Measurements from ENCODE around the gene ATXN1.

ATXN1 gene

DNA sequence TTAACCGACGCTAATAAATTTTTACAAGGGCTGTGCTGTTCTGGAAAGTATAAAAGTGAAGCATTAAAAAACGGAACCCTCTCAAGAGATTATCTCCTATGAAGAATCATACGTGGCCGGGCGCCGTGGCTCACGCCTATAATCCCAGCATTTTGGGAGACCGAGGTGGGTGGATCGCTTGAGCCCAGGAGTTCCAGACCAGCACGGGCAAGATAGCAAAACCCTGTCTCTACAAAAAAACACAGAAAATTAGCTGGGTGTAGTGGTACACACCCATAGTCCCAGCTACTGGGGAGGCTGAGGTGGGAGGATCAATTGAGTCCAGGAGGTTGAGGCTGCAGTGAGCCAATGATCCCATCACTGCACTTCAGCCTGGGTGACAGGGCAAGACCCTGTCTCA is 439.4 kb downstream of the ATXN1 start:
- DNase-seq = no peak

- DNase-seq = no peak
Observed at GRCh38 chr6:16321341-16321710, 439.9 kb downstream of the ATXN1 start.

DNA sequence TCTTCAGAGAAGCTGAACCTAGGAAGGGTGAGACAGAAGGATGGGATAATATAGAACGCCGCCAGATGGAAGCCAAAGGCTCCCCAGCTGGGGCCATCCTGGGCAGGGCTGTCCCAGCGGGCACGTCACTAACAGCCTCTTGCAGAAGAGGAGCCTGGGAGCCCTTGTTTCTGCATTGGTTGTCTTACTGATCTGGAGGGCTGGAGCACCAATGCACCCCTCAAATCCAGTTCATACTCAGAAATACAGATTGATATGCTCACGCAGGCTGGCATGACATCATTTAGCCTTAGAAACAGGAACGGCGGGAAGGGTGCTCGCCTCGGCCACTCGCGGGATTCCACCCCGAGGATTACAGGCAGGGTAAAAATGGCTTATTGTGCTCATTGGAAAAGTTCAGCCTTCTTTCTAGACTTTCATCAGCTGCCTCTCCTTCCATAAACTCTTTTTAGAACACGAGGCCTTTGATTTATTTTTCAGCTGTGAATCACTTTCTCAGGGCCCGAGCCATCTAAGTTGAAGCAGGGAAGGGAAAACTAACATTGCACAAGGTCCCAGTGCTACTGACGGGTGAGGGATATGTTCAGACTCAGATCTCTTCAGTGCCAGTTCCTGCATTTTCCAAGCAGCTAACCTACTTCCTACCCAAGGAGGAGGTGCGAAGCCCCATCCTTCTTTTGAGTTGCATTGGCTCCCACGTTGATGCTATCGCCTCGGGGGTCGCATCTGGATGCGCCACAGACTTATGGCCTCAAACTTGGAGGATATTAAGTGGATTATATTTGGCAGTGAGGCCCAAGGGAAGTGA is 440.5 kb downstream of the ATXN1 start:
- no peak for DNase-seq

DNA sequence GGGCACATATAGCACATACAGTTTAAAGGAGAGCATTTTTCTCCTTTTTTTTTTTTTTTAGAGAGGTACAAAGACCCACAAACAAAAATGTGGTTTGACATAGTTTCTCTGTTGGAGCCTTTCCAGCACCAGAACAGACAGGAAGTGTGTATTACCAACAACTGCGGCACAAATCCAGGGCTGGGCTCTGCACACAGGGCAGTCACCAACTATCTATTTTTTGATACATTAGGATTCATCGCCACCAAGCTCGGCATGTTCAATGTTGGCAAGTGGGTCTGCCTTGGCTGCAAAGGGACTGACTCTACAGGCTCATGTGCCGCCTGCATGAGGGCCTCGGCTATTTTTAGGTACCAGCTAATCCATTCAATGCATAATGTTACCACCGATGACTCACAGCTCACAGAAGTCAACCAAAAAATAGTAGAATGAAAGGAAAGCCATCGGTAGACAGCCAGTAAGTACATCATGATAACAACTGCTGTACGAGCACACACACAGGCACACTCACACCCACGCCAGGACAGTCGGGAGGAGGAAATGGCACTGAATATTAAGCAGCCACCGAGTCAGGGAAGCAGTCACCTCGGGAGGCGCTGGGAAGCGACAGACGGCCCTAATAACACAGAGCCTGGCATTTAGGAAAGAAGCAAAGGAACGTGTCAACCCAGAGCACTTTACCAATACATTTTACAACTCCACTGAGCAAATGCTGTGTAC is 441.3 kb downstream of the ATXN1 start:
- DNase-seq = peak; percentile 67

DNA sequence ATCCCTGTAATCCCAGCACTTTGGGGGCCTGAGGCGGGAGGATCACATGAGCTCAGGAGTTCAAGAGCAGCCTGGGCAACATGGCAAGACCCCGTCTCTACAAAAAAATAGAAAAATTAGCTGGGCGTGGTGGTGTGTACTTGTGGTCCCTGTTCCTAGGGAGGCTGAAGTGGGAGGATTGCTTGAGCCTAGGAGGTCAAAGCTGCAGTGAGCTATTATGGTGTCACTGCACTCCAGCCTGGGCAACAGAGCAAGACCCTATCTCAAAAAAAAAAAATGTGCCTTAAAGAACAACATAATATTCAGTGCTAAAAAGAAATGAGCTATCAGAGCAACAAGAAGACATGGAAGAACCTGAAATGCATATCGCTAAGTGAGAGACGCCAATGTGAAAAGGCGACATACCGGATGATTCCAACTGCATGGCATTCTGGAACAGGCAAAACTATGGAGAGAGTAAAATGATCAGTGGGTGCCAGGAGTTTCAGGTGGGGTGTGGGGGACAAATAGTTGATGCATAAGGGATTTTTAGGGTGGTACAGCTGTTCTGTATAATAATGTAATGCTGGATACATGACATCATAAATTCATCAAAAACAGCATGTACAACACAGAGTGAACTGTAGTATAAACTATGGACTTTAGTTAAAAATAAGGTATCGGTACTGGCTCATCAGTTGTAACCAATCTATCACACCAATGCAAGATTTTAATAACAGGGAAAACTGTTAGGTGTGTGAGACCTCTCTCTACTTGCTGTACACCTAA is 442.1 kb downstream of the ATXN1 start:
- DNase-seq = no peak

- peak; percentile 60 for DNase-seq
Observed at GRCh38 chr6:16318538-16318937, 442.7 kb downstream of the ATXN1 start.

DNA sequence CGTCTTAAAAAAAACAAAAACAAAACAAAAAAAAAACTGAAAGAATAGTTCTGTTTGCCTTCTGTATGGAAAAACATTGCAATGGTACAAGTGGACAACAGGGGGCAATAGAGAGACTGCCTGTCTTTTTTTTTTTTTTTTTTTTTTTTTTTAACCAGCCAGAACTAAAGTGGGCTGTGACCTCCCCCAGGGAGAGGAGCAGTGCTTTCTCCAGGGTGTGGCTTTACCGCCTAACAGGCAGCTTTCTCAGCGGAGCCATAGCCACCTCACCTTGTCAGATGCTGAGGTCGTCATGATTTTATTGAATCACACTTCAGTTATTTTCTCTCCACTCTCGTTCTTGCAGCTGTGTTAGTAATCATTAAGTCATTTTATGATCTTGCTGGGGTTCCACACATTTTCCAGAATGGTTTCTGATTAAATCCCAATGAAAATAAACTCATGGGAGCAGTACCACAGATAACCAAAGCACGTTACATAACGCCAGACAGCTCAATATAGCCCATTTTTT is 444.5 kb downstream of the ATXN1 start:
- peak; percentile 54 for DNase-seq

DNA sequence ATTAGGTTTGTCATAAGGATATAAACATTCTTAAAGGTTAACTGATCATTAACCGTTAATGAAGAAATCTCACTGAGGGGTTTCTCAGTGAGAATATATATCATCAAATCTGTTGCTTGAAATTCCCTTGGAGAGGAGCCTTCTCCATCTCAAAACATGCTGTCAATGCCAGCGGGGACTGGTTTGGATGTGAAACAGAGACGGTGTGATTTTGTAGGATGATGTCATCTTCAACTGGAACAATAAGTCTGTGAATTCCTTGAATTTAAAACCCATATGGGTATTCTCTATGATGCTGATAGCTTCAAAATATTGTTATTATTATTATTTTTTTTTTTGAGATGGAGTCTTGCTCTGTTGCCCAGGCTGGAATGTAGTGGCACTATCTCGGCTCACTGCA is 447.0 kb downstream of the ATXN1 start:
- DNase-seq = no peak

DNA sequence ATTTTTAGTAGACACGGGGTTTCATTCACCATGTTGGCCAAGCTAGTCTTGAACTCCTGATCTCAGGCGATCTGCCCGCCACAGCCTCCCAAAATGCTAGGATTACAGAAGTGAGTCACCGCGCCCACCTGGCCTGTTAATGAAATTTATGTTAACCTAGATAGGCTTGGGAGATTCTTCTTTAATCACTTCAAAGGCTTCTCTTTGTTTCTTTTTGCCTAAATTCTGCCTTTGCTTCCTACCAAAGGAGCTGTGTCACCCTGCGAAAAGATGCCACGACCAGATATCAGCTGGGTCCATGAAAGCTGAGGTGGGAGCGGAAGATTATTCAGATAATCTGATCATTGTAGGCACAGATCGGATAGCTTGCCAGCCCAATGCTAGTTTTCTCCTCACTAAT is 447.5 kb downstream of the ATXN1 start:
- DNase-seq = no peak

GRCh38 chr6:16311763-16312162 is 449.5 kb downstream of the ATXN1 start:
- no peak for DNase-seq

GRCh38 chr6:16306334-16306733 is 454.9 kb downstream of the ATXN1 start:
- DNase-seq = no peak

GRCh38 chr6:16305788-16306187 is 455.5 kb downstream of the ATXN1 start:
- no peak for DNase-seq

DNA sequence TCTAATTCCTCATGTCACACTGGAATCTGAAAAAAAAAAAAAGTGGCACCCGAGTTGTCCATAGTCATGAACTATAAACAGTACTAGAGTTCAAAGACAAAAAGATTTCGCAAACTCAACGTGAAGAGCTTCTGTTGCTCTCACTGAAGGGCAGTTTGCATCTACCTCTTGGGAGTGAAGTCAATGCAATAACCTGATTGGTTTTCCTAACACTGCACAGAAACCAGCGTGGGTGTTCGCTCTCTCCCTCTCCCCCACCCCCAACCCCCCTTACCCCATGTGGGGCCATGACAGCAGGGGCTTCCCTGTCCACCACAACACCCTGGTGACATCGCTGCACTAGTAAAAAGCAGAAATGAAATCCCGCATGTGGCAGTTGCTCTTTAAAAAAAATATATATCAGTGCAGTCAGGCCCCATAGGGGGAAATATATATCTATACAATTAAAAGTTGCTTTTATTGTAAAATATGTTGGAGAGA is 456.0 kb downstream of the ATXN1 start:
- peak; percentile 40 for DNase-seq

DNA sequence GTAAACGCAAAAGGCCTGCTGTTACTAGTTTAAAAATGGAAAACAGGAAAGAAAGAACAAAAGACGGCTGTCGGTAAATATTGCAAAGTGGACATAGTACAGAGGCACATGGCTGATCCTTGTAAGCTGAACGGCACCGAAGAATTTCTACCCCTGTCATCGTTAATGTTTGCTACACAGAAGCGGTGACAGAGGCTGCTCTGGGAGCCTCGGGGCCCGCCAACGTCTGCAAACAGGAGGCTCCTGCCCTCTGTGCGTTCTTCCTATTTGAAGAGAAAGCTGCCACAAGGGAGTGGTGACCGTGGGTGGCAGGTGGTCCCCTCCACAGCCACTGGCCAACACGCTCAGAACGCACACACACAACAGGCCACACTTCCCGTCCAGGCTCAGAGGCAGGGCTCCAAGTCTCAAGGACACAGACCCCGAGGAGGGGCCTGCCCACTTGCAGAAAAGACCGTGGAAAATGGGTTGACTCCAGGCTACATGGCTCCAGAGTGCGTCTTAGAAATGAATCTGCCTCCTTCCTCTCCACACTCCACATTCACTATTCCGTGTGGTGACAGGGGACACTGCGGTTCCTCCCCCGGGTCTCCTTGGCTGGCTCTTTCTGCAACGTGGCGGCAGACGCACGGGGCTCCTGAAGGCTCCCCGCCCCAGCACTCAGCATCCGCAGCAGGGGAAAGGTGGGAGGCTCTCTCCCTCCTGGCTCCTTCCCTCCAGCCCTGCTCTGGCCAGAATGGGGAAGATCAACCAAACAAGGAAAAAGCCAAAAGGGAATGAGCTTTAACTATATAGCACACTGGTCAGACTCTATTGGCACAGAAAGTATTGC is 458.3 kb downstream of the ATXN1 start:
- no peak for DNase-seq

DNA sequence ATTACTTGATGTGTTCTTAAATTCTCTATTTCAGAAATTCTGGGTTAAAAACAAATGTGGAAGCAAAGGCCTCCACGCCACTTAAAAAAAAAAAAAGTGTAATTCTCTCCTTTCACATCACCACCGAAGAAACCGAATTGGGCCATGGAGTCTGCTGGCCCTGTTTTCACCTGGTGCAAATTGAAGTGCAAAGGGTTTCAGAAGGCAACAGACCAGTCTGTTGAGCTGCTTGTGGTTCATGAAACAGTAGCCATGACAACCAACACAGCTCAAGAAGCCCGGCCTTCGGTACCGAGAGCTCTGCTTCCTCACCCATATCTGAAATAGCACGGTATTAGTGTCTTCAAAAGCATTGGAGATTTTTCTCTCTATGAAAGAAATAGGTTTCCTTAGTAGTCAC is 459.7 kb downstream of the ATXN1 start:
- DNase-seq = no peak

DNA sequence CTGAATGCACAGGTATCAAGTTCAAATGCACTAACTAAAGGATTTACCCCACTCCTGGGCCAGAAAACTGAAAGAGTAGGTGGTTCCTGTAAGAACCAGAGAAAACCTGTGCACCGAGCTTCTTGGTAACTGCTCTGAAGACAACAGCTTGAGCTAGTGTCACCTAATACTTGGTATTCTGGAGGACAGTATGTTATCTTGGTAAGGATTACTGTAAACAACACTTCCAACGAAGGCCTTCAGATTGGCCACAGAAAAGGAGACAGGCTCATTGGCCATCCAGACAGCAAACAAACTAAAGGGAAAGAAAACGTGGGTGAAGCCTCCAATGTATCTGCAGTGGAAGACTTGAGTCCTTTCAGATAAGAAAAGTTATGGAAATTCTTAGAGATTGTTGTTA is 461.4 kb downstream of the ATXN1 start:
- DNase-seq = no peak

GRCh38 chr6:16296061-16296670 is 465.1 kb downstream of the ATXN1 start:
- DNase-seq = no peak

DNA sequence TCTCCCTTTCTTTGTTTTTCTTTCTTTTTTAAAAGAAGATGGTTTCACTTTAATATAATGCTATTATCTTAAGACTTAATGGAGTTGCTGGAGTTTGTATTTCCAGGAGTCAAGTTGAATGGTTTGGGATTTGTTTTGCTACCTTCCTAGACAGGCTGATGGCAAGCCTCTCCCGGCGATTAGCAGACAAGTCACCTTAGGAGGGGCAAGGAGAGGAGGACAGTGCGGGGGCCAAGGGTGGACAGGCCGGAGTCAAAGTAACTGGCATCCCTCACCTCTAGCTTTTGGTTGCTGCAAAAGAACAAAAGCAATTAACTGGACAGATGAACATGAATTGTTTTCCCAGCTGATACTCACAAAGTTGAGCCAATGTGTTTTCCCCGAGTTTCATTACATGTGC is 465.8 kb downstream of the ATXN1 start:
- no peak for DNase-seq

GRCh38 chr6:16295060-16295459 is 466.2 kb downstream of the ATXN1 start:
- DNase-seq = no peak

DNA sequence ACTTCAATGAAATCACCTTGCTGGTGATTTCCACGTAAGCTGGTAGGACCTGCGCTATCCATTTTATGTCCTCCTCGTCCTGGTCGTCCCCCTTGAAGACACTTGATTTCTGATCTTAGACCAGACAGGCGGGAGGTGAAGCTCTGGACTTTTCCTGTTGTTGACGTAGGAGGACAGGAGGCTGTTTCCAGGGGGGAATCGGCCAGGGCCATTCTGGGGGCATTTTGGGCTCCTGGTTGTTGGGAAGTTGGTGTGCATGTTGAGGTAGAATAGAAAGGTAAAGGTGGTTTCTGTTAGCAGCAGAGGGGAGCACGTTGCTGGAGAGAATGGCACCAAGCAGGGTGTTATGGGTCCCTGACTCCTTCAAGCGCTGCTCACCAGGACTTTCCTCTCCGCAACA is 466.9 kb downstream of the ATXN1 start:
- DNase-seq = no peak

DNA sequence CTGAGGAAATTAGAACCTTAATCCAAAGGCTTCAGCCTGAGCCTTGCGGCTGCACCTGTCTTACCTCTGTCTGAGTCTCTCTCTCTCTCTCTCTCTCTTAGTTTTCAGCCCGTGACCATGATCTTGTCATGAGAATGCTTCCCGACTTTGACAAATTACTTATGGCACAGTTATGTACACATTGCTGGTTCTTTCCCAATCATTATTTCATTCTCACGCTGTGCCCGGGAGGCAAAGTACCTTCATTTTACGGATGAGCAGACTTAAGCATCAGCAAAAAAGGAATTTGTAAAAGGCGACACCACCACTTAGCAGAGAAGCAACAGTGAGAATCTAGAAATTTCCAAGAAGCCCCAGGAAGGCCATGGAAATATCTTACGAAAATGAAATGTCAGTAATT is 468.3 kb downstream of the ATXN1 start:
- no peak for DNase-seq

- DNase-seq = no peak
Observed at GRCh38 chr6:16292432-16292831, 468.8 kb downstream of the ATXN1 start.

Data from stimulated activated CD8-positive, alpha-beta memory T cell treated with anti-CD3 and anti-CD28 coated beads, Interleukin-4, amount 100 ng/mL, for 48 hours (primary cell).